Islet precursor cell (in vitro differentiated cells): ENCODE data around the gene EI24.

Experiments used
- DNase-seq: peaks from one replicate; pipeline ENCODE4 v3.0.0-alpha.2; 2018

The EI24 gene

GRCh38 chr11:125583496-125583895, 14.2 kb downstream of the EI24 start:
- DNase-seq = no peak

GRCh38 chr11:125585487-125585886, 16.2 kb downstream of the EI24 start:
- DNase-seq = no peak

- DNase-seq = no peak
Observed at GRCh38 chr11:125586623-125587022, 17.3 kb downstream of the EI24 start.

- no peak for DNase-seq
Observed at GRCh38 chr11:125587480-125587879, 18.2 kb downstream of the EI24 start.

- DNase-seq = no peak
Observed at GRCh38 chr11:125588505-125588904, 19.2 kb downstream of the EI24 start.

GRCh38 chr11:125591649-125592304, 22.5 kb downstream of the EI24 start:
- DNase-seq = peak; percentile 75

DNA sequence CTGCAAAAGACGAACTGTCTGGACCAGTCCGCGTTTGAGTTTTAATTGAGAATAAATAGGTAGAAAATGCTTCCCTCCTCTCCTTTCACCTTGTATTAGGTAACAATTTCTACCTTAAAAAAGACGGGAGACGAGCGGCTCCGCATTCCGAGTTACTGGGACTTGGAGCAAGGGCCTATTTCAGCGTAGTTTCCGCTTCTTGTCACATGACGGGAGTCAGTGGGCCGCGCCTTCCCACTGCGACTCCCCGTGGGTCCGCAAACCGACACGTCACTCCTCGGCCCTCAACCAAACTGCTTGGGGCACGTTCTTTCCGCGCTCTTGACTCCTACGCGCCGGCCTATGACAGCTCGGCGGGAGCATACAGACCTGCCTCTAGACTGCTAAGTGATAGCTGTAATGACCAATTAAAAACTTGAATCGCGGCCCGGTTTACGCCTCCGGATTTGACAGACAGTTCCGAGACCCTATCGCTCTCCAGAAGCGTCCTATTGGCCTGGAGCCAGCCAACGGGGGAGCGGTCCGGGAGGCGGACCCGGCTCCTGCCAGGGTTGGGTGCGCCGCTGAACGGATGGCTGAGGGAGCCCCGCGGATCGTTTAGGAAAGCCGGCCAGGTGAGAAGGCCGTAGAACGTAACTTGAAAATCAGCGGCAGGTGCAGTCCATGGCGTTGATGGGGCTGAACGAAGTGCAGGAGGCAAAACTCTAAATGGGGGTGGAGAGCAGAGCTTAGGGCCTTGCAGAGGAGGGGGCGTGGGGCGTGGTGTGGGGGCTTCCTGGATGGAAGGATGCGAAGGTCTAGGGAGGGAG, 23.2 kb downstream of the EI24 start, which contains the start of gene STT3A:
Gene STT3A (plus strand): TSS at position 548 of the 809 bp plus-strand sequence. CDS start 3,064 bp downstream, outside the sequence.
- DNase-seq = peak; percentile 100

- DNase-seq = no peak
Observed at GRCh38 chr11:125593114-125593820, 24.0 kb downstream of the EI24 start.

GRCh38 chr11:125594958-125595357, 25.7 kb downstream of the EI24 start:
- no peak for DNase-seq

DNA sequence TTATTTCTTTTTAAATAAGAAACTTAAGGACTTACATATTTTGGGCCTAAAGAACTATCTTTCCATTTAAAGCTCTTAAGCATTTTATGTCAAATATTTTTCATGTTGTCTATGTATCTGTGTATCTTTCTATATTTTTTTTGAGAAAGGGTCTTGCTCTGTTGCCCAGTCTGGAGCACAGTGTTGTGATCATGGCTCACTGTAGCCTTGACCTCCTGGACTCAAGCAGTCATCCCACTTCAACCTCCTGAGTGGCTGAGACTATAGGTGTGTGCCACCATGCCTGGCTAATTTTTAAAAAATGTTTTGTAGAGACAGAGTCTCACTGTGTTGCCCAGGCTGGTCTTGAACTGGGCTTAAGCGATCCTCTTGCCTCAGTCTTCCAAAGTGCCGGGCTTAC, 31.4 kb downstream of the EI24 start:
- no peak for DNase-seq

- no peak for DNase-seq
Observed at GRCh38 chr11:125603207-125603606, 33.9 kb downstream of the EI24 start.

GRCh38 chr11:125605417-125605816, 36.1 kb downstream of the EI24 start:
- DNase-seq = no peak

DNA sequence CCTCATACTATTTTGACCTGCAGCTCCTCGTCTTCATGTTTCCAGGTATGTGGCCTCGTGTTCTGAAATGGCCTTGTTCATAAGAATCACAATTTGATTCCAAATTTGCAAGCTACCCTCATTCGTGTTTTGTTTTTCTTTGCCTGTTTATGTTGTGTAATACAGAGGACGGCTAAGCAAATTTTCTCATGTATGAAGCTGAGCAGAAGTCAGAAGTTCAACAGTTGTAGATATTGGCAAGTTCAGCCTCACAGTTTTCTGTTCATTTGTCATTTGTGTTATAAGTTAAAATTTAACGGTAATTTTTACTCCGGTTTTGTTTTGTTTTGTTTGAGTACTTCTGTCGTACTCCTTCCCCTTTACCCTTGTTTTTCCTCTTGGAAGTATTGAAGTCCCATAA, 40.3 kb downstream of the EI24 start:
- DNase-seq = no peak

- DNase-seq = no peak
Observed at GRCh38 chr11:125618383-125618782, 49.1 kb downstream of the EI24 start.

DNA sequence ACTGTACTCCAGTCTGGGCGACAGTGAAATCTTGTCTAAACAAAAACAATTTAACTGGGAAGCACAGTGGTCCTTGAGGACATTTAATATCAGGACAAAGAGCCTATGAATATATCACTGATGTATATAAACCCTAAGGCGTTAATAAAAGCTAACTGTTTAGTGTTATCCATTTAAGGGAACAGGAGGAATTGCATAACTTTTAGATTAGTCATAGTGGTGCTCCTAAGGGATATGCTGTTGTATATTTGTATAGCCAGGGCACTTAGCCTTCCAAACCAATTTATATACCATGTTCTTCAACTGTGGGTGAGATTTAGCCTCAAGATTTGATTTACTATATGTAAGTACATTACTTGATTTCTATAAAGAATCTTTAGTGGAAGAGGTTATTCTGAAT, 52.7 kb downstream of the EI24 start:
- DNase-seq = no peak

DNA sequence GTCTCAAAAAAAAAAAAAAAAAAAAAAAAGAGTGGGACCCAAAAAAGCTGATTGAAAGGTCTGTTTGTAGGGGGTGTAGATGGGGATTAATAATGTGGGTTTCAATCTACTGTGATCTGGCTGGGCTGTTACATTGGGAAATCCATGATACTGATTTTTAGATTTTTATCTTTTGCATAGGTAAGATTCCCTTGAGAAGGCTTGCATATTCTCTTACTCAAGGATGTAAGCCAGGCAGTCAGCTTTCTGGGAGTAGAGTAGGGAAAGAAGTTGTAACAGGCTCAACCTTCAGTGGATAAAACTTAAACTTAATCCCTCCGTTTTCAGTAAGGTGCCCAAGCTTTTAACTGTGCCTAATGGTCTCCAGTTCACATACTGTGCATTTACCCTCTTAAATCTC, 53.8 kb downstream of the EI24 start:
- no peak for DNase-seq

- DNase-seq = no peak
Observed at GRCh38 chr11:125624756-125625213, 55.5 kb downstream of the EI24 start, which contains the start of gene CHEK1. Gene CHEK1, plus strand, starts transcription at chr11:125625163. Its CDS starts 1,606 bp downstream, at chr11:125626769.

DNA sequence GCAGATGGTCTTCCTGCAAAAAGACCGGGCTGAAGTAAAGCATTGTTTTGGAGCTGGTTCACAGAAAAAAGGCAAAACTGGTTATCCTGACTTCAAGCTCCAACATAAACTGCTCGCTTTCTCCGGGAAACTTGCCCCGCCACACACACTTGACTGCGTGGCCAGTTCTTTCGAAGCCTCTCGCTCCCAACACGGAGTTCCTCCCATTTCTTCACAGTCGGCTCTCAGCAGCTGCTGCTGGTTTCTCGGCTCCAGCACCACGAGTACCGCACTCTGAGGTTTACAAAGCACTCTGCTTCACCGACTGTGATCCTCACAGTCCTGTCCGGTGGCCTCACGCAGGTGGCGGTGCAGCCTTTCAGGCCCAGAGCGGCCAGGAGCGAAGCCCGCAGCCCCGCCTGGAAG, 56.0 kb downstream of the EI24 start:
- DNase-seq = no peak

GRCh38 chr11:125625630-125626287, 56.5 kb downstream of the EI24 start:
- peak; percentile 96 for DNase-seq

DNA sequence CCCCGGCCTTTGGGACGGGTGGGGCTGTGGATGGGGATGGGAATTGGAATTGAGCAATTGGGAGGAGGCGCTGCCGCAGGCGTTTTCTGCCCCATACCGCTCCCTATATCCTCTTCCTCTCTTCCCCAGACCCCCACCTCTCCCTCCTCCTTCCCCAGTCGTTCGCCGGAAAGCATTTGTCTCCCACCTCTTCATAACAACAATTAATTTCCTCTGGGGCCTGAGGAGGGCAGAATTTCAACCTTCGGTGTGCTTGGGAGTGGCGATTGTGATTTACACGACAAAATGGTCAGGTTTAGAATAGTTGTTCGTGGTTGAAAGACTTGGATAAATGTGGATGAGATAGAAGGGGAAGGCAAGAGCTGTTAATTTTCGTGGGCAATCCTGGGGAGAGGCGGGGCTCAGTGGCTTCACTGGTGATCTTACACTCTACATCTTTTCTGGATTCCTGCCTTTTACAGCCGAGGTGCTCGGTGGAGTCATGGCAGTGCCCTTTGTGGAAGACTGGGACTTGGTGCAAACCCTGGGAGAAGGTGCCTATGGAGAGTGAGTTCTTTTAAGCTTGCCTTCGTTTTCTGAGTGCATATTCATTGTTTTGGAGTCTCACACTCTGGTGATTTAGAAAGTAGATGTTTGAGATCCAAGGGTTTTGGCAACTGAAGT, 57.1 kb downstream of the EI24 start:
- peak; percentile 92 for DNase-seq

DNA sequence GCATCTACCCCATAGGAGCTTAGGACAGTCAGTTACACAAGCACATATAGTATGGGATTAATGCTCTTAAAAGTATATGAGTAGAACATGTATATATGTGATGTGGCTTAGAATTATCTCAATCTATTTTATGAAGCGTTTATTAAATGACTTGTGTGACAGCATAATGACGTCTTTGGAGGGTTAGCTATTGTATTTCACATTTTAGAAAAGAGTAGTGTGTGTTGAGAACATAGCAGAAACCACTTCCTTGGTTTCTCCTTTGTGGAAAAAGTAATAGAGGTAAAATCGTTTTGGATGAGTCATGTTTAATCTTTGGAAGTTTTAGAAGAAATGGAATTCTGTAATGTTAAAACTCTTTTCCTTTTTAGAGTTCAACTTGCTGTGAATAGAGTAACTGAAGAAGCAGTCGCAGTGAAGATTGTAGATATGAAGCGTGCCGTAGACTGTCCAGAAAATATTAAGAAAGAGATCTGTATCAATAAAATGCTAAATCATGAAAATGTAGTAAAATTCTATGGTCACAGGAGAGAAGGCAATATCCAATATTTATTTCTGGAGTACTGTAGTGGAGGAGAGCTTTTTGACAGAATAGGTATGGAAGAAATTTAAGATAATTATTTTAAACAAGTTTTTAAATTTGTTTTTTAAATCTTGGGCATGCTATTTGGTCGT, 58.1 kb downstream of the EI24 start:
- no peak for DNase-seq
